H1 (cell line): ENCODE data around the gene CMIP. TPM values are rescaled to one million over a fixed set of nuclear protein-coding genes. Genes with fewer than 3 reads are reported as not detected.
"Not testable (repeated sequence)": the region's sequence is repeated elsewhere in the genome, so short reads cannot be mapped to it uniquely, and the experiment has no call there.

Experiments
- CTCF ChIA-PET: fragments of 300-600 bp; sonication (Branson Sonifier 250); formaldehyde crosslinking; loops from one replicate; lab custom pipeline; 2021; ENCODE audit not compliant: partially characterized antibody; lab: Charles Lee
- POLR2A ChIA-PET: fragments of 300-600 bp; sonication (Branson Sonifier 250); formaldehyde crosslinking; loops from one replicate; lab custom pipeline; 2021; ENCODE audit warnings: inconsistent platforms; ENCODE audit not compliant: partially characterized antibody; lab: Charles Lee
- DNase-seq, 2 experiments: peaks; one replicate each; pipeline versions ENCODE4 v3.0.0 to v3.0.0-alpha.2; 2010 to 2022; ENCODE audit warnings: low spot score in 2 of 2, low read depth in 1 of 2, mixed read lengths in 1 of 2
- FAIRE-seq: peaks from 2 replicates; lab custom pipeline; 2011; peaks lifted over from hg19 to GRCh38; lab: Jason Lieb, UNC
- H2AFZ ChIP-seq: 2 replicates; pipeline ENCODE4 v1.8.1; 2012; ENCODE audit warnings: low read length, inconsistent platforms
- H2AK5ac ChIP-seq: 2 replicates; pipeline ENCODE4 v1.6.1; 2013; ENCODE audit warnings: low read depth, low read length
- H2BK120ac ChIP-seq: replicated peaks from 2 replicates; pipeline ENCODE3; 2013; ENCODE audit warnings: low read depth, low read length, inconsistent platforms
- H2BK12ac ChIP-seq: 2 replicates; pipeline ENCODE4 v1.6.1; 2013; ENCODE audit warnings: low read depth, low read length
- H2BK15ac ChIP-seq: 2 replicates; pipeline ENCODE4 v1.6.1; 2013; ENCODE audit warnings: low read length
- H2BK20ac ChIP-seq: 2 replicates; pipeline ENCODE4 v1.6.1; 2013; ENCODE audit warnings: low read length
- H2BK5ac ChIP-seq: 2 replicates; pipeline ENCODE4 v1.6.1; 2013; ENCODE audit warnings: low read depth, low read length
- H3K14ac ChIP-seq: 2 replicates; pipeline ENCODE4 v1.6.1; 2013; ENCODE audit warnings: inconsistent platforms; ENCODE audit not compliant: insufficient read length
- H3K18ac ChIP-seq: 2 replicates; pipeline ENCODE4 v1.6.1; 2013; ENCODE audit warnings: low read length; ENCODE audit errors: extremely low read depth
- H3K23ac ChIP-seq: 2 replicates; pipeline ENCODE4 v1.6.1; 2013; ENCODE audit warnings: inconsistent platforms; ENCODE audit not compliant: insufficient read length
- H3K23me2 ChIP-seq: 2 replicates; pipeline ENCODE4 v1.6.1; 2013; ENCODE audit warnings: low read depth, low read length
- H3K27ac ChIP-seq: 2 replicates; pipeline ENCODE4 v1.6.1; 2011; ENCODE audit warnings: low read depth, low read length, inconsistent platforms
- H3K27me3 ChIP-seq, 4 experiments: replicated peaks in 1 of 4; 1 replicate in 1 of 4; 2 replicates in 3 of 4; pipeline versions ENCODE4 v1.6.1 to v1.8.1; 2011 to 2013; ENCODE audit warnings: low read length in 3 of 4, mild to moderate bottlenecking in 3 of 4, inconsistent platforms in 2 of 4, mixed read lengths in 2 of 4, moderate library complexity in 1 of 4; ENCODE audit not compliant: control insufficient read depth in 3 of 4, insufficient read depth in 3 of 4; ENCODE audit errors: extremely low read depth in 1 of 4
- H3K36me3 ChIP-seq, 4 experiments: 2 replicates each; pipeline versions ENCODE4 v1.6.1 to v1.8.1; 2011 to 2013; ENCODE audit warnings: mild to moderate bottlenecking in 4 of 4, low read length in 3 of 4, moderate library complexity in 2 of 4, control low read depth in 1 of 4, inconsistent platforms in 1 of 4; ENCODE audit not compliant: insufficient read depth in 4 of 4, control insufficient read depth in 2 of 4
- H3K4ac ChIP-seq: replicated peaks from 2 replicates; pipeline ENCODE3; 2013; ENCODE audit warnings: low read length, low read depth, mixed read lengths, inconsistent platforms; ENCODE audit not compliant: insufficient read length
- H3K4me1 ChIP-seq, 4 experiments: replicated peaks in 1 of 4; 1 replicate in 1 of 4; 2 replicates in 3 of 4; pipeline versions ENCODE4 v1.6.1 to v1.8.1; 2011 to 2013; ENCODE audit warnings: low read length in 3 of 4, inconsistent platforms in 2 of 4, mixed read lengths in 1 of 4; ENCODE audit not compliant: insufficient read depth in 4 of 4, control insufficient read depth in 3 of 4
- H3K4me2 ChIP-seq, 2 experiments: 2 replicates each; pipeline versions ENCODE4 v1.6.1 to v1.8.1; 2011 to 2013; ENCODE audit warnings: low read depth in 2 of 2, low read length in 2 of 2, control low read depth in 1 of 2, inconsistent platforms in 1 of 2, mild to moderate bottlenecking in 1 of 2; ENCODE audit not compliant: insufficient read depth in 1 of 2
- H3K4me3 ChIP-seq, 4 experiments: fragments of 200-600, 300-600 bp in 1 of 4; sonication (generic), shearing (Covaris generic), sonication (Bioruptor Twin) in 1 of 4; 2 replicates each; pipeline versions ENCODE4 v1.5.1 to v1.8.1; 2011 to 2016; ENCODE audit warnings: low read length in 4 of 4, low read depth in 3 of 4, control low read depth in 2 of 4, inconsistent platforms in 2 of 4, mild to moderate bottlenecking in 2 of 4, mixed read lengths in 1 of 4, moderate library complexity in 1 of 4; ENCODE audit not compliant: insufficient read depth in 2 of 4; ENCODE audit errors: extremely low read depth in 1 of 4
- H3K56ac ChIP-seq: replicated peaks from 2 replicates; pipeline ENCODE3; 2013; ENCODE audit warnings: low read depth, mild to moderate bottlenecking, mixed read lengths, low read length, inconsistent platforms; ENCODE audit not compliant: insufficient read length
- H3K79me1 ChIP-seq: 2 replicates; pipeline ENCODE4 v1.6.1; 2013; ENCODE audit warnings: low read depth, low read length, control low read depth
- H3K79me2 ChIP-seq, 2 experiments: 2 replicates each; pipeline versions ENCODE4 v1.6.1 to v1.8.1; 2012 to 2013; ENCODE audit warnings: low read length in 2 of 2, mild to moderate bottlenecking in 2 of 2, inconsistent platforms in 1 of 2; ENCODE audit not compliant: insufficient read depth in 2 of 2, control insufficient read depth in 1 of 2
- H3K9ac ChIP-seq, 4 experiments: replicated peaks in 1 of 4; 1 replicate in 1 of 4; 2 replicates in 3 of 4; pipeline versions ENCODE4 v1.6.1 to v1.8.1; 2011 to 2013; ENCODE audit warnings: low read depth in 3 of 4, low read length in 3 of 4, control low read depth in 2 of 4, mild to moderate bottlenecking in 2 of 4, moderate library complexity in 2 of 4, inconsistent platforms in 1 of 4; ENCODE audit errors: extremely low read depth in 1 of 4
- H3K9me3 ChIP-seq, 2 experiments: 2 replicates each; pipeline versions ENCODE4 v1.6.1 to v1.8.1; 2012 to 2013; ENCODE audit warnings: mild to moderate bottlenecking in 2 of 2, moderate library complexity in 2 of 2, control low read depth in 1 of 2, inconsistent platforms in 1 of 2, low read depth in 1 of 2, low read length in 1 of 2, mixed read lengths in 1 of 2; ENCODE audit not compliant: insufficient read depth in 2 of 2
- H4K20me1 ChIP-seq, 2 experiments: replicated peaks in 1 of 2; 2 replicates each; pipeline versions ENCODE3 to v1.8.1; 2011 to 2013; ENCODE audit warnings: inconsistent platforms in 2 of 2, low read length in 2 of 2, mild to moderate bottlenecking in 1 of 2; ENCODE audit not compliant: insufficient read depth in 2 of 2, control insufficient read depth in 1 of 2
- H4K5ac ChIP-seq: 2 replicates; pipeline ENCODE4 v1.6.1; 2013; ENCODE audit warnings: low read length, low read depth, mixed read lengths, inconsistent platforms; ENCODE audit not compliant: insufficient read length
- H4K8ac ChIP-seq: 2 replicates; pipeline ENCODE4 v1.8.0; 2013; ENCODE audit warnings: mild to moderate bottlenecking, moderate library complexity, low read length, inconsistent platforms; ENCODE audit not compliant: insufficient read depth; ENCODE audit errors: extremely low read depth
- H4K91ac ChIP-seq: replicated peaks from 2 replicates; pipeline ENCODE3; 2013; ENCODE audit warnings: low read length, mixed read lengths, inconsistent platforms; ENCODE audit not compliant: insufficient read length
- WGBS, 2 experiments: shearing (Covaris generic) in 1 of 2; methylation state at CpG; one replicate each; pipeline versions ENCODE4 v1.1.6 to v1.1.7; 2013 to 2015; ENCODE audit warnings: low lambda C conversion rate in 2 of 2, mixed read lengths in 2 of 2, inconsistent platforms in 1 of 2, low coverage in 1 of 2, missing lambda C conversion rate in 1 of 2; ENCODE audit not compliant: insufficient replicate concordance in 2 of 2, insufficient coverage in 1 of 2, insufficient read length in 1 of 2; ENCODE audit errors: extremely low coverage in 1 of 2, missing lambda C conversion rate in 1 of 2; 5-methylcytosine and 5-hydroxymethylcytosine counted together
- polyA plus RNA-seq, 7 experiments: library from polyadenylated mRNA; depleted of rRNA in 3 of 7; stranded (reverse) in 5 of 7; unstranded in 2 of 7; fragments of >200 nt in 5 of 7; fragments of 200-250 nt in 2 of 7; gene quantifications; 1 replicate in 5 of 7; 2 replicates in 1 of 7; 4 replicates in 1 of 7; pipeline versions ENCODE4 v1.2.1 to v1.2.3, GENCODE V29; 2011 to 2013; ENCODE audit warnings: missing spikeins in 2 of 7, mixed read lengths in 2 of 7
- total RNA-seq: library from RNA; stranded (reverse); fragmentation: NEBNext Ultra II Directional; extraction: Animal tissue kit (Norgen Biotek cat#: 25700); gene quantifications from 2 replicates; pipeline ENCODE4 v1.2.1, GENCODE V29; 2021

CMIP gene
- total and polyA plus RNA-seq, 2 of the 8 experiments (the other 6 are each of a cell fraction or from before 2014, with no cell fraction given): 7.9 to 53.2 TPM

GRCh38 chr16:81522851-81523250 is 78.2 kb downstream of the CMIP start:
- H2BK12ac ChIP-seq, DNase-seq, H4K8ac ChIP-seq, H4K91ac ChIP-seq, H3K14ac ChIP-seq, H3K9ac ChIP-seq, H3K27ac ChIP-seq, H2BK20ac ChIP-seq, H3K56ac ChIP-seq, H3K4me2 ChIP-seq, H3K23ac ChIP-seq, H3K4me3 ChIP-seq, H3K4me1 ChIP-seq, H2BK5ac ChIP-seq, H2AFZ ChIP-seq, H2BK15ac ChIP-seq, H2BK120ac ChIP-seq, H3K9me3 ChIP-seq, H3K18ac ChIP-seq, H4K5ac ChIP-seq, CTCF ChIA-PET, H3K36me3 ChIP-seq, H3K4ac ChIP-seq, H2AK5ac ChIP-seq, H3K27me3 ChIP-seq, FAIRE-seq, H3K23me2 ChIP-seq: not testable (repeated sequence)
- Histone ChIP-seq H3K79me2 (peaks cover 0 to 79% of the 10 kb centered on the region in 2 experiments; a peak in 2 of 4 replicates), H3K79me1 (peaks cover 26% of the 10 kb centered on the region), H4K20me1 (peaks cover 10 to 16% of the 10 kb centered on the region in 2 experiments)
- POLR2A ChIA-PET: interaction anchor here (0.7 kb wide), 1 partner anchor 32 kb away, joined by 3 read pairs; no protein-coding TSS in a partner anchor
- 93% methylated on average over 7 of the region's 7 CpGs; no CpG with 5 or more reads in 1 of the 2 experiments for WGBS, 2 experiments
